GM12878 (cell line): Measurements from ENCODE around the gene MSTN.

ENCODE experiments used
- BRCA1 ChIP-seq: IDR thresholded peaks from 2 replicates; pipeline ENCODE4 v1.6.1; 2011; ENCODE audit warnings: low read depth, low read length, improper control_type of control experiment
- EZH2 ChIP-seq: IDR thresholded peaks from 2 replicates; pipeline ENCODE4 v1.6.1; 2012; ENCODE audit warnings: low read depth, mild to moderate bottlenecking, control low read depth, inconsistent platforms, low read length, borderline replicate concordance; ENCODE audit not compliant: control insufficient read depth
- POLR2A ChIP-seq: IDR thresholded peaks from 2 replicates; pipeline ENCODE4 v1.6.1; 2011; ENCODE audit warnings: low read depth, mild to moderate bottlenecking, low read length
- TF ChIP-seq, protein P1 (sequence below), 3 experiments: IDR thresholded peaks in 2 of 3; conservative IDR thresholded peaks in 1 of 3; 2 replicates each; pipeline ENCODE4 v1.5.1; 2011; ENCODE audit warnings: low read depth in 3 of 3, low read length in 3 of 3, mild to moderate bottlenecking in 3 of 3, control low read depth in 2 of 3, moderate library complexity in 2 of 3, inconsistent platforms in 1 of 3, mixed read lengths in 1 of 3; ENCODE audit not compliant: control insufficient read depth in 2 of 3, insufficient read depth in 1 of 3; ENCODE audit errors: extremely low read depth in 1 of 3

DNA sequence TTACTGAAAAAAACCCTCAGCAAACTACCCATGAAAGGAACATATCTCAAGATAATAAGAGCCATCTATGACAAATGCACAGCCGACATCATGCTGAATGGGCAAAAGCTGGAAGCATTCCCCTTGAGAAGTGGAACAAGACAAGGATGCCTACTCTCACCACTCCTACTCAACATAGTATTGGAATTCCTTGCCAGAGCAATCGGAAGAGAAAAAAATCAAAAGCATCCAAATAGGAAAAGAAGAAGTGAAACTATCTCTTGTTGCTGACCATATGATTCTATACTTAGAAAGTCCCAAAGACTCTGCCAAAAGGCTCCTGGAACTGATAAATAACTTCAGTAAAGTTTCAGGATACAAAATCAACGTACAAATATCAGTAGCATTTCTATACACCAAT, 40.6 kb upstream of the MSTN start:
- TF ChIP-seq EZH2 (no peak), BRCA1 (no peak), POLR2A (no peak)
- TF ChIP-seq, protein P1, sequence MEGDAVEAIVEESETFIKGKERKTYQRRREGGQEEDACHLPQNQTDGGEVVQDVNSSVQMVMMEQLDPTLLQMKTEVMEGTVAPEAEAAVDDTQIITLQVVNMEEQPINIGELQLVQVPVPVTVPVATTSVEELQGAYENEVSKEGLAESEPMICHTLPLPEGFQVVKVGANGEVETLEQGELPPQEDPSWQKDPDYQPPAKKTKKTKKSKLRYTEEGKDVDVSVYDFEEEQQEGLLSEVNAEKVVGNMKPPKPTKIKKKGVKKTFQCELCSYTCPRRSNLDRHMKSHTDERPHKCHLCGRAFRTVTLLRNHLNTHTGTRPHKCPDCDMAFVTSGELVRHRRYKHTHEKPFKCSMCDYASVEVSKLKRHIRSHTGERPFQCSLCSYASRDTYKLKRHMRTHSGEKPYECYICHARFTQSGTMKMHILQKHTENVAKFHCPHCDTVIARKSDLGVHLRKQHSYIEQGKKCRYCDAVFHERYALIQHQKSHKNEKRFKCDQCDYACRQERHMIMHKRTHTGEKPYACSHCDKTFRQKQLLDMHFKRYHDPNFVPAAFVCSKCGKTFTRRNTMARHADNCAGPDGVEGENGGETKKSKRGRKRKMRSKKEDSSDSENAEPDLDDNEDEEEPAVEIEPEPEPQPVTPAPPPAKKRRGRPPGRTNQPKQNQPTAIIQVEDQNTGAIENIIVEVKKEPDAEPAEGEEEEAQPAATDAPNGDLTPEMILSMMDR (IDR thresholded peaks at IDR 0.05 in 2 of 3, conservative IDR thresholded peaks at IDR 0.05 in 1 of 3; ENCODE audit: control insufficient read depth in 2 of 3, extremely low read depth in 1 of 3, insufficient read depth in 1 of 3, low read depth in 3 of 3, low read length in 3 of 3): no peak
